ENCODE data around the gene AMPD3.

- no peak for TF ChIP-seq EP300 (IDR thresholded peaks at IDR 0.05)
- TF ChIP-seq CTCF (IDR thresholded peaks at IDR 0.05), result no peak
These were observed 40.4 kb downstream of the AMPD3 start for GRCh38 chr11:10495464-10495786.

Measured in sigmoid colon (tissue), 4 donors.